Measurements from ENCODE around the gene TRIM71. TPM values are rescaled to one million over a fixed set of nuclear protein-coding genes. Genes with fewer than 3 reads are reported as not detected.

Gene TRIM71
- total and polyA plus RNA-seq, 2 of the 13 experiments (the other 11 are each of a cell fraction or from before 2014, with no cell fraction given) = 21.7 to 76.9 TPM

GRCh38 chr3:32816439-32817256 is 1.1 kb upstream of the TRIM71 start (continued):
- TF ChIP-seq ZFP91 (CRISPR knock-in tag; IDR thresholded peaks at IDR 0.05; ENCODE audit: borderline replicate concordance) (peak; percentile 39; the same call in 1 of the 2 replicates), TIGD3 (CRISPR knock-in tag; IDR thresholded peaks at IDR 0.05; ENCODE audit: borderline replicate concordance) (no peak), ZNF546 (CRISPR knock-in tag; conservative IDR thresholded peaks at IDR 0.05) (peak; percentile 9; the same call in 1 of the 2 replicates), TEF (CRISPR knock-in tag; IDR thresholded peaks at IDR 0.05) (no peak), TBL1XR1 (IDR thresholded peaks at IDR 0.05; ENCODE audit: borderline replicate concordance, low read length, partially characterized antibody) (peak; percentile 11), PRPF4 (IDR thresholded peaks at IDR 0.05; ENCODE audit: low read depth, low read length, poor library complexity, severe bottlenecking) (no peak), MXD4 (CRISPR knock-in tag; IDR thresholded peaks at IDR 0.05) (peak; percentile 70; the same call in 1 of the 2 replicates), TRIM24 (CRISPR knock-in tag; IDR thresholded peaks at IDR 0.05) (no peak), ARNT2 (CRISPR knock-in tag; IDR thresholded peaks at IDR 0.05; ENCODE audit: low read depth) (peak; percentile 21; the same call in 1 of the 2 replicates), ZNF280B (CRISPR knock-in tag; IDR thresholded peaks at IDR 0.05; ENCODE audit: borderline replicate concordance) (no peak), ZSCAN25 (CRISPR knock-in tag; IDR thresholded peaks at IDR 0.05) (peak; percentile 86; the same call in 1 of the 2 replicates), JUNB (CRISPR knock-in tag; IDR thresholded peaks at IDR 0.05; ENCODE audit: borderline replicate concordance) (no peak), PLSCR1 (CRISPR knock-in tag; IDR thresholded peaks at IDR 0.05; ENCODE audit: borderline replicate concordance) (no peak), SATB2 (CRISPR knock-in tag; IDR thresholded peaks at IDR 0.05) (no peak), BCL6 (CRISPR knock-in tag; IDR thresholded peaks at IDR 0.05) (no peak), ZSCAN21 (CRISPR knock-in tag; IDR thresholded peaks at IDR 0.05; ENCODE audit: borderline replicate concordance) (no peak), GTF3A (CRISPR knock-in tag; conservative IDR thresholded peaks at IDR 0.05) (no peak), HNRNPUL1 (IDR thresholded peaks at IDR 0.05; ENCODE audit: low read depth, low read length) (no peak), RFX3 (CRISPR knock-in tag; IDR thresholded peaks at IDR 0.05) (no peak), ZNF276 (CRISPR knock-in tag; IDR thresholded peaks at IDR 0.05; ENCODE audit: low read depth) (no peak; the same call in 1 of the 2 replicates)

Measured in HepG2 (cell line).